Stimulated activated CD8-positive, alpha-beta memory T cell treated with anti-CD3 and anti-CD28 coated beads, Interleukin-12 subunit alpha, Interleukin-12 subunit beta, amount 100 ng/mL, for 1 hour (primary cell): ENCODE measurements around the gene ALDH1L2.

Experiments
- DNase-seq: peaks from one replicate; pipeline ENCODE4 v3.0.0-alpha.2; 2020; ENCODE audit warnings: low read depth

Gene ALDH1L2

GRCh38 chr12:105032703-105033357 lies 51.4 kb downstream of the ALDH1L2 start:
- DNase-seq = no peak

GRCh38 chr12:105030820-105031807 lies 53.1 kb downstream of the ALDH1L2 start:
- DNase-seq = no peak

GRCh38 chr12:105026411-105026810 lies 57.8 kb downstream of the ALDH1L2 start:
- no peak for DNase-seq

- no peak for DNase-seq
These were observed 58.4 kb downstream of the ALDH1L2 start for GRCh38 chr12:105025890-105026289.

- no peak for DNase-seq
These were observed 59.3 kb downstream of the ALDH1L2 start for GRCh38 chr12:105024928-105025327.

GRCh38 chr12:105020241-105020962 lies 63.9 kb downstream of the ALDH1L2 start:
- no peak for DNase-seq

GRCh38 chr12:105018776-105019175 lies 65.5 kb downstream of the ALDH1L2 start:
- no peak for DNase-seq

GRCh38 chr12:105018012-105018411 lies 66.2 kb downstream of the ALDH1L2 start:
- DNase-seq = no peak

GRCh38 chr12:105015543-105015942 lies 68.7 kb downstream of the ALDH1L2 start:
- no peak for DNase-seq

- DNase-seq = no peak
These were observed 69.7 kb downstream of the ALDH1L2 start for GRCh38 chr12:105014603-105015002.

- DNase-seq = no peak
These were observed 70.4 kb downstream of the ALDH1L2 start for GRCh38 chr12:105013892-105014291.

GRCh38 chr12:105001476-105001875 lies 82.8 kb downstream of the ALDH1L2 start:
- DNase-seq = no peak

- DNase-seq = no peak
These were observed 84.9 kb downstream of the ALDH1L2 start for GRCh38 chr12:104999347-104999685.

- no peak for DNase-seq
These were observed 85.6 kb downstream of the ALDH1L2 start for GRCh38 chr12:104998423-104999346.

GRCh38 chr12:104997541-104997940 lies 86.7 kb downstream of the ALDH1L2 start:
- no peak for DNase-seq

- DNase-seq = no peak
These were observed 89.9 kb downstream of the ALDH1L2 start for GRCh38 chr12:104994336-104994735.

- no peak for DNase-seq
These were observed 92.6 kb downstream of the ALDH1L2 start for GRCh38 chr12:104991565-104992128.

- DNase-seq = no peak
These were observed 93.3 kb downstream of the ALDH1L2 start for GRCh38 chr12:104990950-104991349.

- peak; percentile 73 for DNase-seq
These were observed 98.0 kb downstream of the ALDH1L2 start, which contains the start of gene NOPCHAP1 for GRCh38 chr12:104986022-104986941. Gene NOPCHAP1, plus strand, starts transcription at chr12:104986316. Its CDS starts 37 bp downstream, at chr12:104986353.

- DNase-seq = no peak
These were observed 99.1 kb downstream of the ALDH1L2 start for GRCh38 chr12:104985206-104985605.
